ENCODE results near the gene LRCH4. TPM values are rescaled to one million over a fixed set of nuclear protein-coding genes. Genes with fewer than 3 reads are reported as not detected.

Gene LRCH4
- total RNA-seq, 1 donor, result 21.3 TPM

DNA sequence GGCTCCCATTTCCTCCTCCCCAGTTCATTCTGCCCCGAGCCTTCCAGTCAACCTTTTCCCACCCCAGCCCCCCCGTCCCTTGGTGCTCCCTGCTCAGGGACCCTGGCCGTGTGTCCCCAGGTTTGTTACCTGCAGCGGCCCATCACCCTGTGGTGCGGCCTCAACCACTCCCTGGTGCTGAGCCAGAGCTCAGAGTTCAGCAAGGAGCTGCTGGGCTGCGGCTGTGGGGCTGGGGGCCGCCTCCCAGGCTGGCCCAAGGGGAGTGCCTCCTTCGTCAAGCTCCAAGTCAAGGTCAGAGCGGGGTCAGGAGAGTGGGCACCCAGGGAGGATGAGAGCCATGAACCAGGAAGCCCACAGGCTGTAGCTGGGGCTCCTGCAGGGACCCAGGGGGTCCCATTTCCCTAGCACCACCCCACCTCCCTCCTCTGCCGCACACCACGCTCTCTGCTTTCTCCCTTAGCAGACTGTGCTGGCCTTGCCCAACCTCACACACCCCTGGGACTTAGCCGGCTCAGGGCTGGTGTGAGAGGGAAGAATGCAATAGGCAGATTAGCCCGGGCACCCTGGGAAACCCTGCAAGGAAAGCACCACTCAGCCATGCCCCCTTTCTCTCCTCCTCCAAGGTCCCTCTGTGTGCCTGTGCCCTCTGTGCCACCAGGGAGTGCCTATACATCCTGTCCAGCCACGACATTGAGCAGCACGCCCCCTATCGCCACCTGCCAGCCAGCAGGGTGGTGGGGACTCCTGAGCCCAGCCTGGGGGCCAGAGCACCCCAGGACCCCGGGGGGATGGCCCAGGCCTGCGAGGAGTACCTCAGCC, 14.2 kb upstream of the LRCH4 start:
- DNase-seq (ENCODE audit: low read depth), result no peak
- no peak overlapping the region for H3K4me3 ChIP-seq (ENCODE audit: low read depth, low read length)
- TF ChIP-seq, protein P1, sequence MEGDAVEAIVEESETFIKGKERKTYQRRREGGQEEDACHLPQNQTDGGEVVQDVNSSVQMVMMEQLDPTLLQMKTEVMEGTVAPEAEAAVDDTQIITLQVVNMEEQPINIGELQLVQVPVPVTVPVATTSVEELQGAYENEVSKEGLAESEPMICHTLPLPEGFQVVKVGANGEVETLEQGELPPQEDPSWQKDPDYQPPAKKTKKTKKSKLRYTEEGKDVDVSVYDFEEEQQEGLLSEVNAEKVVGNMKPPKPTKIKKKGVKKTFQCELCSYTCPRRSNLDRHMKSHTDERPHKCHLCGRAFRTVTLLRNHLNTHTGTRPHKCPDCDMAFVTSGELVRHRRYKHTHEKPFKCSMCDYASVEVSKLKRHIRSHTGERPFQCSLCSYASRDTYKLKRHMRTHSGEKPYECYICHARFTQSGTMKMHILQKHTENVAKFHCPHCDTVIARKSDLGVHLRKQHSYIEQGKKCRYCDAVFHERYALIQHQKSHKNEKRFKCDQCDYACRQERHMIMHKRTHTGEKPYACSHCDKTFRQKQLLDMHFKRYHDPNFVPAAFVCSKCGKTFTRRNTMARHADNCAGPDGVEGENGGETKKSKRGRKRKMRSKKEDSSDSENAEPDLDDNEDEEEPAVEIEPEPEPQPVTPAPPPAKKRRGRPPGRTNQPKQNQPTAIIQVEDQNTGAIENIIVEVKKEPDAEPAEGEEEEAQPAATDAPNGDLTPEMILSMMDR (IDR thresholded peaks at IDR 0.05; ENCODE audit: insufficient read depth, low read length), result no peak

DNA sequence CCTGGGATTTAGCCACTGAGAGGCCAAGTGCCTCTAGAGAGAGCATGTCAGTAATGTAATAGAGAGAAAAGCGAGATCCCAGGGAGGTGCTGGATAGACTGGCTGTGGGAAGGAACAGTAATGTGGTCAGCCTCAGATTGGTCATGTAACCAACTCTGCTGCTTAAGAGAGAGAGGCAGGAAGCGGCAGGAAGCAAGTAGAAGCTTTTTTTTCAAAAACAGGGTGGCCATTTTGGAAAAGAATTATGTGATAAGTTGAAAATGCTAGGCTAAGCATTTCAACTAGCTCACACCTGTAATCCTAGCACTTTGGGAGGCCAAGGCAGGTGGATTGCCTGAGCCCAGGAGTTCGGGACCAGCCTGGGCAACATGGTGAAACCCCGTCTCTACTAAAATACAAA, 12.5 kb upstream of the LRCH4 start:
- DNase-seq (ENCODE audit: low read depth), result no peak
- TF ChIP-seq, protein P1 (IDR thresholded peaks at IDR 0.05; ENCODE audit: insufficient read depth, low read length), result no peak

DNA sequence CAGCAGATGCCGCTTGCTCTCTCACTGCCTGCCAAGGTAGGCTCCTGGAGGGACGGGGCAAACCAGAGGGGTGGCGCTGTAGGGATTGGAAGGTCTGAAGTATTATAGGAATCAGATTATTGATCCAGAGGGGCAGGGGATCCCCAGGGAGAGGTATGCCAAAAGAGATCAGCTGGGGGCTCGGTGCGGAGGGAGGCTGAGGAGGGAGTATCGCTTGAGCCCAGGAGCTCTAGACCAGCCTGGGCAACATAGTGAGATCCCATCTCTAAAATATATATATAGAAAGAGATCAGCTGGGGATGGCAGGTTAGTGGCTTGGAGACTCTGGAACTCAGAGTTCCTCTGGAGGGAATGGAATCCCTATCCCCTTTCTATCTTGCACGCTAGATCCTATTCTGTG, 9.3 kb upstream of the LRCH4 start:
- TF ChIP-seq, protein P1 (IDR thresholded peaks at IDR 0.05; ENCODE audit: insufficient read depth, low read length), result no peak
- H3K4me3 ChIP-seq (ENCODE audit: low read depth, low read length), result no peak overlapping the region
- no peak for DNase-seq (ENCODE audit: low read depth)

More for the DNA sequence above, 12.5 kb upstream of the LRCH4 start:
- H3K4me3 ChIP-seq (ENCODE audit: low read depth, low read length), result no peak overlapping the region

DNA sequence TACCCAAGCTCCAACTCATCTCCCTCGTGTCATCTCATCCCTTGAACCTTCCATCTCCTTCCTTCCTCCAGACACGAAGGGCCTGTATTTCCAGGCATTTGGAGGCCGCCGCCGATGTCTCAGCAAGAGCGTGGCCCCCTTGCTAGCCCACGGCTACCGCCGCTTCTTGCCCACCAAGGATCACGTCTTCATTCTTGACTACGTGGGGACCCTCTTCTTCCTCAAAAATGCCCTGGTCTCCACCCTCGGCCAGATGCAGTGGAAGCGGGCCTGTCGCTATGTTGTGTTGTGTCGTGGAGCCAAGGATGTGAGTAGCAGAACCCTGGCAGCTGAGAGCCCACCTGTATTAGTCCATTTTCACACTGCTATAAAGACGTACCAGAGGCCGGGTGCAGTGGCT, 5.7 kb upstream of the LRCH4 start:
- DNase-seq (ENCODE audit: low read depth), result no peak
- TF ChIP-seq, protein P1 (IDR thresholded peaks at IDR 0.05; ENCODE audit: insufficient read depth, low read length), result no peak
- no peak overlapping the region for H3K4me3 ChIP-seq (ENCODE audit: low read depth, low read length)

DNA sequence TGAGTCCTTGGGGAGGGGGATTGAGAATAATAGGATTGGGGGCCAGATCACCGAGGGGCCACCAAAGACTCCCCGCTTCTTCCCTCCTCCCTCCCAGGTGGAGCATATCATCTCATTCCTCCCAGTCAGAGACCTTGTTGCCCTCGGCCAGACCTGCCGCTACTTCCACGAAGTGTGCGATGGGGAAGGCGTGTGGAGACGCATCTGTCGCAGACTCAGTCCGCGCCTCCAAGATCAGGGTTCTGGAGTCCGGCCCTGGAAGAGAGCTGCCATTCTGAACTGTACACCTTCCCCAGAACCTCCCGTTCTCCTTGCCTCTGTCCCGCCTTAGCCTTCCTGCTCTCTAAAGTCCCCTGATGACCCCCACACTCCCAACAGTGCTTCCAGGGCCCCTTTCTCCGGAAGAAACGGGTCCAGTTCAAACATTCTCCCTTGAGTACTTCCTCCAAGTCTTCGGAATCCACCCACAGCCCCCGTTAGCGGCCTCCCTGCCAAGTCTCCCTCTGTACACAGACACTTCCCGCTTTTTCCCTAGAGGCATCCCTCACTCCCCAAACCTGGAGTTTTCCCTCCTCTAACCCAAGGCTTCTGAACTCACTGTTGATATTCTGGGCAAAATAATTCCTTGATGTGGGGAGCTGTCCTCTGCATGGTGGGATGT, 4.3 kb upstream of the LRCH4 start:
- TF ChIP-seq, protein P1 (IDR thresholded peaks at IDR 0.05; ENCODE audit: insufficient read depth, low read length), result no peak
- no peak overlapping the region for H3K4me3 ChIP-seq (ENCODE audit: low read depth, low read length)
- no peak for DNase-seq (ENCODE audit: low read depth)

DNA sequence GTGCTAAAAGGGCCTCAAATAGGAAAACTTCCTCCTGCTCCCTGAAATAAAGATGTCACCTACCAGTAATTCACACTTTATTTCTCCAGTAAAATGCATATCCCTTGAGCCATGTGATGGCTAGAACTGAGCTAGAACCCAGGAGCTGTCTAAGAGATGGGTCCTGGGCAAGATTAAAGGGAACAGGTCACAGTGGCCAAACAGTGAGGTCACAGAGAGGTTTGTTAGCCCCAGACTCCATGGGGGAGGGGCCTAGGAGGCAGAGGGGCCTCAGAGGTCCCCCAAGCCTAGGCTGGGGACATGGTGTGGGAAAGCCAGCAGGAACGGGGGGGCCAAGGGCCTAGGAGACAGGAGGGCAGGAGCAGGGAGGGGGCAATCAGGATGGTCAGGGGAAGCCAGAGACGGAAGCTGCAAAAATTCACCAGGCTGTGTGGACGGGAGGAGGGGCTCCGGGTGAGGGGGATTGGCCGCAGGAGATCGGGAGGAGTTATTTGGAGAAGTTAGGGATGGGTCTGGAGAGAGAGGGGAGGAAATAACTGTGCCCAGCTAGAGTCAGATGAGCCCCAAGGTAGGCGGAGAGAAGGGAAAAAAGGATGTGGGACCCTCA, 3.5 kb upstream of the LRCH4 start:
- TF ChIP-seq, protein P1 (IDR thresholded peaks at IDR 0.05; ENCODE audit: insufficient read depth, low read length), result no peak
- no peak for DNase-seq (ENCODE audit: low read depth)
- H3K4me3 ChIP-seq (ENCODE audit: low read depth, low read length), result no peak overlapping the region

Data from fibroblast of the aortic adventitia (primary cell).